SU-DHL-6 (cell line): Measurements from ENCODE around the gene HES4.

Experiments used
- EZH2phosphoT487 ChIP-seq: fragments of 200-600 bp; sonication (generic), shearing (Covaris generic); conservative IDR thresholded peaks from 2 replicates; pipeline ENCODE4 v1.6.1; 2018; ENCODE audit warnings: mild to moderate bottlenecking, antibody characterized with exemption, low read length, moderate library complexity, mixed read lengths
- TF ChIP-seq, protein P1 (sequence below): fragments of 200-600 bp; sonication (generic); IDR thresholded peaks from one replicate; pipeline ENCODE4 v1.5.1; 2017; ENCODE audit warnings: antibody characterized with exemption, mild to moderate bottlenecking, low read length, moderate library complexity; ENCODE audit not compliant: insufficient read depth, poor library complexity, severe bottlenecking

DNA sequence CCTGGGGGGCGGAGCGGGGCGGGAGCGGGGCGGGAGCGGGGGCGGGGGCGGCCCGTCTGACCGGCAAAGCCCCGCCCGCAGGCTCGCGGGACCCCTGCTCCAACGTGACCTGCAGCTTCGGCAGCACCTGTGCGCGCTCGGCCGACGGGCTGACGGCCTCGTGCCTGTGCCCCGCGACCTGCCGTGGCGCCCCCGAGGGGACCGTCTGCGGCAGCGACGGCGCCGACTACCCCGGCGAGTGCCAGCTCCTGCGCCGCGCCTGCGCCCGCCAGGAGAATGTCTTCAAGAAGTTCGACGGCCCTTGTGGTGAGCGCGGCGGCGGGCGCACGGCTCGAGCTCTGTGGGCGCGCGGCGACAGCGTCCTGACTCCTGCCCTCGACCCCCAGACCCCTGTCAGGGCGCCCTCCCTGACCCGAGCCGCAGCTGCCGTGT, 41.2 kb upstream of the HES4 start:
- TF ChIP-seq, protein P1, sequence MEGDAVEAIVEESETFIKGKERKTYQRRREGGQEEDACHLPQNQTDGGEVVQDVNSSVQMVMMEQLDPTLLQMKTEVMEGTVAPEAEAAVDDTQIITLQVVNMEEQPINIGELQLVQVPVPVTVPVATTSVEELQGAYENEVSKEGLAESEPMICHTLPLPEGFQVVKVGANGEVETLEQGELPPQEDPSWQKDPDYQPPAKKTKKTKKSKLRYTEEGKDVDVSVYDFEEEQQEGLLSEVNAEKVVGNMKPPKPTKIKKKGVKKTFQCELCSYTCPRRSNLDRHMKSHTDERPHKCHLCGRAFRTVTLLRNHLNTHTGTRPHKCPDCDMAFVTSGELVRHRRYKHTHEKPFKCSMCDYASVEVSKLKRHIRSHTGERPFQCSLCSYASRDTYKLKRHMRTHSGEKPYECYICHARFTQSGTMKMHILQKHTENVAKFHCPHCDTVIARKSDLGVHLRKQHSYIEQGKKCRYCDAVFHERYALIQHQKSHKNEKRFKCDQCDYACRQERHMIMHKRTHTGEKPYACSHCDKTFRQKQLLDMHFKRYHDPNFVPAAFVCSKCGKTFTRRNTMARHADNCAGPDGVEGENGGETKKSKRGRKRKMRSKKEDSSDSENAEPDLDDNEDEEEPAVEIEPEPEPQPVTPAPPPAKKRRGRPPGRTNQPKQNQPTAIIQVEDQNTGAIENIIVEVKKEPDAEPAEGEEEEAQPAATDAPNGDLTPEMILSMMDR = no peak
- TF ChIP-seq EZH2phosphoT487 = no peak
